Activated naive CD4-positive, alpha-beta T cell treated with anti-CD3 and anti-CD28 coated beads for 36 hours (primary cell): Measurements from ENCODE around the gene ZBTB37. TPM values are rescaled to one million over a fixed set of nuclear protein-coding genes. Genes with fewer than 3 reads are reported as not detected.
"Not testable (repeated sequence)": the region's sequence is repeated elsewhere in the genome, so short reads cannot be mapped to it uniquely, and the experiment has no call there.

ENCODE experiments used
- CTCF ChIA-PET: fragments of 350-600 bp; sonication (Branson Sonifier 250); formaldehyde crosslinking; loops from one replicate; lab custom pipeline; 2021; ENCODE audit warnings: antibody characterized with exemption; lab: Charles Lee
- DNase-seq: peaks from one replicate; pipeline ENCODE4 v3.0.0-alpha.2; 2020
- H3K27ac Mint-ChIP-seq: one replicate; pipeline ENCODE4 v1.8.0; 2021; ENCODE audit warnings: mild to moderate bottlenecking, mixed read lengths
- H3K27me3 Mint-ChIP-seq: one replicate; pipeline ENCODE4 v1.8.0; 2021; ENCODE audit warnings: low read depth, mixed read lengths
- H3K36me3 Mint-ChIP-seq: one replicate; pipeline ENCODE4 v1.8.0; 2021; ENCODE audit warnings: low read depth, mixed read lengths
- H3K4me1 Mint-ChIP-seq: one replicate; pipeline ENCODE4 v1.8.0; 2021; ENCODE audit warnings: low read depth, mixed read lengths
- H3K4me3 Mint-ChIP-seq: one replicate; pipeline ENCODE4 v1.8.0; 2021; ENCODE audit warnings: mild to moderate bottlenecking, moderate library complexity, mixed read lengths
- H3K9me3 Mint-ChIP-seq: one replicate; pipeline ENCODE4 v1.8.0; 2021; ENCODE audit warnings: mixed read lengths
- intact Hi-C: fragments of 100-400 bp; cut with micrococcal nuclease; formaldehyde crosslinking; loops from one replicate; pipeline ENCODE4 v1.15.1; 2023
- total RNA-seq, 2 experiments: library from RNA; stranded (reverse); gene quantifications; one replicate each; pipeline ENCODE4 v1.2.3, GENCODE V29; 2021

ZBTB37 gene
- total RNA-seq, 2 experiments from 2014 or later = 8.1 to 9.0 TPM

DNA sequence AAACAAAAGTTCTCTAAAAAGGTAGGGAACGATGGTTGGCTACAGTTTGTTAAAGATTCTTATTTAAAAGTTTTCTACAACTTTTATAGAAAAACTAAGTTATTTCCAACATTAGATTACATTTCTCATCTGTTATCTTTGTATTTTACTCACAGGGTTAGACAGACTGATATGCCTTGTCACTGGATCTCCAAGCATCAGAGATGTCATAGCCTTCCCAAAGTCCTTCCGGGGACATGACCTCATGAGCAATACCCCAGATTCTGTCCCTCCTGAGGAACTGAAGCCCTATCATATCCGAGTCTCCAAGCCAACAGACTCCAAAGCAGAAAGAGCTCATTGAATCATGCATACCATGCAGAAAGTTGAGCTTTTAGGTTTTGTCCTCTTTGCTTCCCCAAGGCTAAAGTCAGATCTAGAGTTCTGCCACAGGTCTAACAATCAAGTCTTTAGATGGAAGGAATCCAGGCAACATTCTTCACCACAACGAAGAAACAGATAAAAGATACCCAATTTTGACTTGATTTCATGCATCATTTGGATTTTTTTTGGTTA, 10.7 kb upstream of the ZBTB37 start:
- CTCF ChIA-PET = interaction anchor here (0.6 kb wide), 1 partner anchor 189 kb away, joined by 4 read pairs; no protein-coding TSS in a partner anchor
- DNase-seq = no peak
- H3K9me3 Mint-ChIP-seq = no peaks in the 10 kb centered on the region
- no peaks in the 10 kb centered on the region for H3K4me1 Mint-ChIP-seq
- no peak overlapping the region for H3K4me3 Mint-ChIP-seq
- H3K36me3 Mint-ChIP-seq = peaks cover 30% of the 10 kb centered on the region
- intact Hi-C loops = no loop called here
- no peak overlapping the region for H3K27ac Mint-ChIP-seq
- no peaks in the 10 kb centered on the region for H3K27me3 Mint-ChIP-seq

DNA sequence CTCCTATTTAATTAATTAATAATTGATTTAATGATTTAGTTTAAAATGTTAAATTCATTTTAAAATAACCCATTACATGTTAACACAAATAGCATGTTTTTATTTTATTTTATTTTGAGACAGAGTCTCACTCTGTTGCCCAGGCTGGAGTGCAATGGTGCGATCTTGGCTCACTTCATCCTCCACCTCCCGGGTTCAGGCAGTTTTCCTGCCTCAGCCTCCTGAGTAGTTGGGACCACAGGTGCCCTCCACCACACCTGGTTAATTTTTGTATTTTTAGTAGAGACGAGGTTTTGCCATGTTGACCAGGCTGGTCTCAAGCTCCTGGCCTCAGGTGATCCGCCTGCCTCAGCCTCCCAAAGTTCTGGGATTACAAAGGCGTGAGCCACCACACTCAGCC, 8.6 kb upstream of the ZBTB37 start:
- H3K27me3 Mint-ChIP-seq, H3K9me3 Mint-ChIP-seq, H3K4me3 Mint-ChIP-seq, H3K27ac Mint-ChIP-seq, intact Hi-C loops, DNase-seq: not testable (repeated sequence)
- Mint-ChIP-seq H3K4me1 (peaks cover 12% of the 10 kb centered on the region), H3K36me3 (peaks cover 35% of the 10 kb centered on the region)
- CTCF ChIA-PET = interaction anchor here (0.7 kb wide), 1 partner anchor 219 kb away, joined by 3 read pairs; no protein-coding TSS in a partner anchor

DNA sequence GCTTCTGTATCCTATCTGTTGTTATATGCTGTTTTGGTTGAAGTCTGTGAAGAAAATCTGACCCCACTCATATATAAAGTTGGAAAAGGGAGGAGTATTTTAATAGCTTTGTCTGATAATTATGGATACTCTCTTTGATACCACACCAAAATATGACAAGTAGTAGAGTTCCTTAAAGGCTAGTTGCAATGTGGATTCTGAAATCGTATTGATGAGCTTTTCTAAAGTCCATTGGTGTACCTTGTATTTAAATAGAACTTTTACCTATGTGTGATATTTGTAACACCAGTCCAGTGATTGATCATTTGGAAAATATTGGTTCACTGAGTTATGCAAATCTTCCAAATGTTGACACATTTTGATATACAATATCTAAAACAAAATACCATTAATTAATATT, 8.1 kb upstream of the ZBTB37 start:
- intact Hi-C loops = no loop called here
- Mint-ChIP-seq H3K4me3 (no peak overlapping the region), H3K36me3 (peaks cover 37% of the 10 kb centered on the region), H3K4me1 (peaks cover 14% of the 10 kb centered on the region), H3K27ac (peak overlapping the region; percentile 46), H3K9me3 (no peaks in the 10 kb centered on the region), H3K27me3 (no peaks in the 10 kb centered on the region)
- CTCF ChIA-PET = interaction anchor here (0.7 kb wide), 1 partner anchor 218 kb away, joined by 3 read pairs; no protein-coding TSS in a partner anchor
- no peak for DNase-seq

DNA sequence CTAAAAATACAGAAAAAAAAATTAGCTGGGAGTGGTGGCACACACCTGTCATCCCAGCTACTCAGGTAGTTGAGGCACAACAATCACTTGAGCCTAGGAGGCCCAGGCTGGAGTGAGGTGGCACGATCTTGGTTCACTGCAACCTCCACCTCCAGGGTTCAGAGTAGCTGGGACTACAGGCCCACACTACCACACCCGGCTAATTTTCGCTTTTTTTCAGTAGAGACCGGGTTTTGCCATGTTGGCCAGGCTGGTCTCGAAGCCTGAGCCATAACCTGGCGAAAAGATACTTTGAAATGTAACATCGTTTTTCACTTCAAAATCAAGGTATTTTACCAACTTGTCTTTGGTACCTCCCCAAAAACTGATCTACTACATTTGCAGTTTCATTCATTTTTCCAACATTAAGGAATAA, 6.4 kb upstream of the ZBTB37 start:
- no peaks in the 10 kb centered on the region for H3K27me3 Mint-ChIP-seq
- no peak for DNase-seq

DNA sequence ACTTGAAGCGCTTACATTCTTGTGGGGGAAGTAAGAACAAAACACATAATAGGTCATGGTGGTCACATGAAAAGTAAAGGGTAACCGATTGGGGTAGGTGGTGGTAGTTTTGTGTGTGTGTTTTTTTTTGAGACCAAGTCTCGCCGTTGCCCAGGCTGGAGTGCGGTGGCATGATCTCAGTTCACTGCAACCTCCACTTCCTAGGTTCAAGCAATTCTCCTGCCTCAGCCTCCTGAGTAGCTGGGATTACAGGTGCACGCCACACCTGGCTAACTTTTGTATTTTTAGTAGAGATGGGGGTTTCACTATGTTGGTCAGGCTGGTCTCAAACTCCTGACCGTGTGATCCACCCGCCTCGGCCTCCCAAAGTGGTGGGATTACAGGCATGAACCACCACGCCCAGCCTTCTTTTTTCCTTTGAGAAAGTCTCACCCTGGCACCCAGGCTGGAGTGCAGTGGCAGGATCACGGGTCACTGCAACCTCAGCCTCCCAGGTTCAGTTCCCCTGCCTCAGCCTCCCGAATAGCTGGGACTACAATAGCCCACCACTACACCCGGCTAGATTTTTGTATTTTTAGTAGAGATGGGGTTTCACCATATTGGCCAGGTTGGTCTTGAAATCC, 5.9 kb upstream of the ZBTB37 start:
- intact Hi-C loops, CTCF ChIA-PET, H3K27me3 Mint-ChIP-seq, DNase-seq, H3K4me3 Mint-ChIP-seq, H3K9me3 Mint-ChIP-seq: not testable (repeated sequence)
- Mint-ChIP-seq H3K4me1 (peaks cover 22% of the 10 kb centered on the region), H3K36me3 (peaks cover 49% of the 10 kb centered on the region), H3K27ac (peak overlapping the region; percentile 98)

More for the DNA sequence above, 6.4 kb upstream of the ZBTB37 start:
- no peaks in the 10 kb centered on the region for H3K9me3 Mint-ChIP-seq
- peaks cover 44% of the 10 kb centered on the region for H3K36me3 Mint-ChIP-seq
- peak overlapping the region; percentile 98 for H3K27ac Mint-ChIP-seq
- CTCF ChIA-PET = no interaction called here
- H3K4me1 Mint-ChIP-seq = peaks cover 22% of the 10 kb centered on the region
- intact Hi-C loops = no loop called here
- H3K4me3 Mint-ChIP-seq = no peak overlapping the region

DNA sequence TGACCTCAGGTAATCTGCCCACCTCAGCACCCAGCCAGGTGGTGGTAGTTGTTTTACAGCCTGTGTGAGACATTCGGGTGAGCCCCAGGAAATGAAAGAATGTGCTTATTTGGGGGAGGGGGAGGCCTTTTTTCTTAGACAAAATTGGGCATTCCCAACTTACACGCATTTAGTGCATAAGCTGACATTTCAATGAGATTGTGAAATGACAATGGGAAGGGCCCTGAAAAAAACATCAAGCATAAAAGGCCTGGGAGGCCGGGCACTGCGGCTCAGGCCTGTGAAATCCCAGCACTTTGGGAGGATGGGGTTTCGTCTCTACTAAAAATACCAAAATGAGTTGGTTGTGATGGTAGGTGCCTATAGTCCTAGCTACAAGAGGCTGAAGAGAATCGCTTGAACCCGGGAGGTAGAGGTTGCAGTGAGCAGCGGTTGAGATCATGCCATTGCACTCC, 5.4 kb upstream of the ZBTB37 start:
- DNase-seq = no peak
- H3K4me3 Mint-ChIP-seq = no peak overlapping the region

DNA sequence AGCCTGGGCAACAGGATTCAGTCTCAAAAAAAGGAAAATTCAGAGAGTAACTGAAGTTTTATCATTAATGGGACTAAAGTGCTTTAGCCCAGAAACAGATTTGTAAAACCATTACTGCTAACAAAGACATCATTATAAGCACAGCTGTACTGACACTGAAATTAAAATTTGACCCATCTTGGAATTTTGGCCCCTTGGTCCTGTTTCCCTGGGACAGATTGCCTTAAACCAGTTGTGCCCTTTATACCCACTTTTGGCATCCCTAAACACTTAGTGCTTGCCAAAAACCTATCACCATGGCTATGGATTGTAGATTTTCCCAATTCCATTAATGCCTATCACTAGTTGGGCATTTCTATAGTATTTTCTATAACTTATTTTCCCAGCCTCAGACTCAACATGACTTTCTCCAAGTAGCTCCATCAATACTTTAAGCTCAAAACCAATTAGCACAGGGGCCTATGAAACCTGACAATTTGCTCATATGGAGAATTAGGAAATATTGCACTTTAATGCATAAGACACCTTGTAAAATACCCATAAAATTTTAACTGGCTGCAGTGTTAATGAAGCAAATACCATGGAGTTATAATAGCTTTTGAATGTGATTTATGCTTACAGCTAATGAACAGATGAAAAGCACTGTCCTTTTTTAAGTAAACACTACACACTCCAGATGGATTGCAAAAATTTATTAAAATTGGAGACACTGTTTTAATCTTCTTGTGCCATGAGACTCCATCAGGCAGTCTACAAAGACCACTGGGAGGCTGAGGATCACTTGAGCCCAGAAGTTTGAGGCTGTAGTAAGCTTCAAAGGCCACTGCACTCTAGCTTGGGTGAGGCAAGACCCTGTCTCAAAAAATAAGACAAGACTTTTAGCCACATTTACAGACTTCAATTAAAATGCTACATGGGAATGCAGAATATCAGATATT, 4.7 kb upstream of the ZBTB37 start:
- Mint-ChIP-seq H3K27ac (peak overlapping the region; percentile 98), H3K36me3 (peaks cover 52% of the 10 kb centered on the region), H3K4me3 (peak overlapping the region; percentile 94), H3K9me3 (no peaks in the 10 kb centered on the region), H3K27me3 (no peaks in the 10 kb centered on the region), H3K4me1 (peaks cover 22% of the 10 kb centered on the region)
- CTCF ChIA-PET = interaction anchor here (1.1 to 1.2 kb wide), 2 partner anchors 40 to 434 kb away, joined by 3 to 4 read pairs; no protein-coding TSS in a partner anchor
- intact Hi-C loops = no loop called here
- no peak for DNase-seq

More for the DNA sequence above, 5.4 kb upstream of the ZBTB37 start:
- peak overlapping the region; percentile 98 for H3K27ac Mint-ChIP-seq
- CTCF ChIA-PET = no interaction called here
- H3K4me1 Mint-ChIP-seq = peaks cover 22% of the 10 kb centered on the region
- peaks cover 51% of the 10 kb centered on the region for H3K36me3 Mint-ChIP-seq
- H3K9me3 Mint-ChIP-seq = no peaks in the 10 kb centered on the region
- H3K27me3 Mint-ChIP-seq = no peaks in the 10 kb centered on the region
- intact Hi-C loops = no loop called here

DNA sequence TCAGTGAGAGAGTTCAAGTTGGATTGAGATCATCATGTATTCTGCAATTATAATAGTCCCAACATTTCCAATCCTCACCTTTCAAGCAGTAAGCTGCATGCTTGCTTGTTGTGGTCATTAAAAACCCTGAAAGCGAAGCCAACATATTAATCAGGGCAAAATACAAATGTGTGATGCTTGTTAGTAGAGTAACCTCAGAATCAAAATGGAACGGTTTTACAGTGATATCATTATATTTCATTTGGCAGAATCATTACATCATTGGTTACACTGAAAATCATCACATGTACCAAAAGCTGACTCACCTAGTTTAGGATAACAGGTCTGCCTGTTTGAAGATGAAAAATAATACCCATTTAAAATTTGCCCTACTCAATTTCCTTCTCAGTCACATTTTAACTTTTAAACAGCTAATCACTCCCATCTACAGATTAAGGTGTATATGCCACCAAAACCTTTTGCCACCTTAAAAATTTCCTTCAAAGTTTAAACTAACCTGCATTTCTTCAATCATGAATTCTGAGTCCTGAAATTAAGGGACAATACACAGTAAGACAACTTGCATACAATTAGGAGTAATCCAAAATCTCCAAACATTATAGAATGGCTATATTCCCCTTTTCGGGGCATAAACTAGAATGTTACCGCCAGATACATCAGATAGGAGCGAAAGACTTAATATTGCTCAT, 3.9 kb upstream of the ZBTB37 start:
- DNase-seq = no peak
- intact Hi-C loops = no loop called here
- H3K36me3 Mint-ChIP-seq = peaks cover 52% of the 10 kb centered on the region
- peak overlapping the region; percentile 98 for H3K27ac Mint-ChIP-seq
- no peaks in the 10 kb centered on the region for H3K9me3 Mint-ChIP-seq
- no peaks in the 10 kb centered on the region for H3K27me3 Mint-ChIP-seq
- H3K4me3 Mint-ChIP-seq = peak overlapping the region; percentile 94
- peaks cover 28% of the 10 kb centered on the region for H3K4me1 Mint-ChIP-seq
- CTCF ChIA-PET = interaction anchor here (1.1 to 1.2 kb wide), 2 partner anchors 40 to 435 kb away, joined by 3 to 4 read pairs; no protein-coding TSS in a partner anchor

DNA sequence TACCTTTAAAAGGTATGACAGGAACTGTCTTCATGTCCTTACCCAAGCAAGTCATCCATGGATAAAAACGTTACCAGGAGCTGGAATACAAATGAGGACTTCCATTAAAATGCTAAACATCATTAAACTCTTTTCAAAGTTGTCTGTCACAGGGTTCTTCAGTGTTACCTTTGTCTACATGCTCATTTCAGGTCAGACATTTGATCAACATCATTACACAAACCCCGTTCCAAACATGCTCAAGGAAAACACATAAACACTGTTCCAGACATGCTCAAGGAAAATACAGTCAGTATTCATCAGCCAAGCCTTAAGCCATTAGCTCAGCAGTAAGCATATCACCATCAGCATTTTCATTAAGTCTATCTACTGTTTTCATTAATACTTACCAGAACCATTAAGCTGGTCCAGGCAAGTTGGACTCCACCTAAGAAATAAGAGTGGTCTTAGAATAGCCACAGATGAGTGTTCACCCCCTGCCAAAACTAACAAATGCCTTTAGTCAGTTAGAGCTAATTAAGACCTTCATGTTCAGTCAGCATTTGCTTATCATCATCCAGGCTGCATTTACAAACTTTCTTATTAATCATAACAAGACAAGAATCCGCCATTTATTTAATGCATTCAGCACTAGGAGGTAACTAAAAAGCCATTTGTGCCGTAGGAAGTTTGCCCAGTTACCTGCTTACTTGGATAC, 2.6 kb upstream of the ZBTB37 start:
- peaks cover 38% of the 10 kb centered on the region for H3K4me1 Mint-ChIP-seq
- H3K4me3 Mint-ChIP-seq = peak overlapping the region; percentile 94
- H3K36me3 Mint-ChIP-seq = peaks cover 48% of the 10 kb centered on the region
- no peak for DNase-seq
- peak overlapping the region; percentile 98 for H3K27ac Mint-ChIP-seq
- CTCF ChIA-PET = no interaction called here
- intact Hi-C loops = loop anchor here (5.0 kb wide), 2 partner anchors 207 to 993 kb away; no protein-coding TSS in a partner anchor
- no peaks in the 10 kb centered on the region for H3K9me3 Mint-ChIP-seq
- H3K27me3 Mint-ChIP-seq = no peaks in the 10 kb centered on the region

DNA sequence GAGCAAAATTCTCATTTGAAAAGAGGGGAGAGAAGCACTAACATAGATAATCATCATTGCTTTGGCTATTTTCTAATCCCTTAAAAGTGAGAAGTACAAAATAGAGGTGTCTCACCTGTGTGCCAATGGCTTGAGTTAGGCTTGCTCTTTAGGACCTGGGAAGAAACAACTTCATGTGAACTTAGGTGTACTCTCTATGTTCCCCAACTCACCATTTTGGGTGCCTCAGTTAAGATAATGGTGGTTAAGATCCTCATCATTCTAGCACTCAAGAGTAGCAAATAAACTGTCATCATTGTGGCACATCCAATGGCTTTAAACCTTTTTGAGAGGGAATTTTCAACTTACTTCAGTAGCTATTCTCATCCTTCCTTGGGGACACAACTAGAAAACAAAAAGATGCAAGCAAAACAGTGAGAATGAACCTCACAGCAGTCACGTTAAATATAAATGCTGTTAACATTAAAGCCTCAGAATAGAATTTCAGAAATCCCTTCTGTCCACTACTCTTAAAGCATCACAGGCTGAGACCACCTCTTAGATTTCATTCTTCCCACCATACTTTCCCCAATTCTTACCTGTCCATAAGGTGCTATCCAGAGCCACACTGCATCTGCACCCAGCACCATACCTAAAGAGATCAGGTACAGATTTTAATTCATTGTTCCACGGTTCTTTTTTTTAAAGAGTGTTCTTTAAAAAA, 1.6 kb upstream of the ZBTB37 start:
- Mint-ChIP-seq H3K36me3 (peaks cover 55% of the 10 kb centered on the region), H3K27me3 (no peaks in the 10 kb centered on the region), H3K9me3 (no peaks in the 10 kb centered on the region), H3K4me3 (peak overlapping the region; percentile 94), H3K4me1 (peaks cover 47% of the 10 kb centered on the region), H3K27ac (peak overlapping the region; percentile 98)
- CTCF ChIA-PET = no interaction called here
- intact Hi-C loops = loop anchor here (5.0 kb wide), 2 partner anchors 206 to 994 kb away; no protein-coding TSS in a partner anchor
- no peak for DNase-seq
